ENCODE data around the gene FAM9C. TPM values are rescaled to one million over a fixed set of nuclear protein-coding genes. Genes with fewer than 3 reads are reported as not detected.

FAM9C gene
- total and polyA plus RNA-seq, 2 donors (not counting 1 experiment from before 2014, with no cell fraction given): under 0.01 to 0.01 TPM

- H3K9me3 ChIP-seq (ENCODE audit: control insufficient read depth, insufficient read depth, low read depth, low read length): no peaks in the 10 kb centered on the region
- no peaks in the 10 kb centered on the region for H4K20me1 ChIP-seq (ENCODE audit: control insufficient read depth, extremely low read depth, insufficient read depth, low read length)
- H3K9ac ChIP-seq (ENCODE audit: insufficient read depth, low read length): no peak overlapping the region
- no peaks in the 10 kb centered on the region for H3K27me3 ChIP-seq (ENCODE audit: control insufficient read depth, insufficient read depth, low read length)
- H3K79me2 ChIP-seq (ENCODE audit: control insufficient read depth, insufficient read depth, low read length): no peaks in the 10 kb centered on the region
- no peak overlapping the region for H3K4me2 ChIP-seq (ENCODE audit: extremely low read depth, insufficient read depth, low read length)
- TF ChIP-seq CTCF (conservative IDR thresholded peaks at IDR 0.05 in 1 of 2, IDR thresholded peaks at IDR 0.05 in 1 of 2; ENCODE audit: low read depth in 1 of 2, low read length in 2 of 2): no peak
- no peak for TF ChIP-seq EZH2 (IDR thresholded peaks at IDR 0.05; ENCODE audit: low read length, missing control alignments)
- no peak for DNase-seq (ENCODE audit: low read depth in 2 of 2)
- H3K4me1 ChIP-seq (ENCODE audit: control insufficient read depth, extremely low read depth, insufficient read depth, low read length): peaks cover 4% of the 10 kb centered on the region
- no peak overlapping the region for H2AFZ ChIP-seq (ENCODE audit: low read length)
- H3K36me3 ChIP-seq (ENCODE audit: control insufficient read depth, insufficient read depth, low read length): no peaks in the 10 kb centered on the region
- H3K27ac ChIP-seq (ENCODE audit: insufficient read depth, low read length): no peak overlapping the region
- no peak overlapping the region for H3K4me3 ChIP-seq (replicated peaks in 1 of 4; ENCODE audit: control extremely low read depth in 1 of 4, insufficient read depth in 1 of 4, low read depth in 3 of 4, low read length in 4 of 4)
These were observed 57.1 kb downstream of the FAM9C start for GRCh38 chrX:12987340-12987739.

- Histone ChIP-seq H3K27ac (ENCODE audit: insufficient read depth, low read length) (no peak overlapping the region), H3K79me2 (ENCODE audit: control insufficient read depth, insufficient read depth, low read length) (no peaks in the 10 kb centered on the region), H2AFZ (ENCODE audit: low read length) (no peak overlapping the region), H3K4me2 (ENCODE audit: extremely low read depth, insufficient read depth, low read length) (no peak overlapping the region), H3K27me3 (ENCODE audit: control insufficient read depth, insufficient read depth, low read length) (no peaks in the 10 kb centered on the region), H3K9me3 (ENCODE audit: control insufficient read depth, insufficient read depth, low read depth, low read length) (no peaks in the 10 kb centered on the region), H3K36me3 (ENCODE audit: control insufficient read depth, insufficient read depth, low read length) (no peaks in the 10 kb centered on the region), H3K4me1 (ENCODE audit: control insufficient read depth, extremely low read depth, insufficient read depth, low read length) (peaks cover 4% of the 10 kb centered on the region), H3K9ac (ENCODE audit: insufficient read depth, low read length) (no peak overlapping the region), H4K20me1 (ENCODE audit: control insufficient read depth, extremely low read depth, insufficient read depth, low read length) (no peaks in the 10 kb centered on the region), H3K4me3 (replicated peaks in 1 of 4; ENCODE audit: control extremely low read depth in 1 of 4, insufficient read depth in 1 of 4, low read depth in 3 of 4, low read length in 4 of 4) (no peak overlapping the region)
- DNase-seq (ENCODE audit: low read depth in 2 of 2): peak in 1 of 2 donors; percentile 56
- TF ChIP-seq EZH2 (IDR thresholded peaks at IDR 0.05; ENCODE audit: low read length, missing control alignments) (no peak), CTCF (conservative IDR thresholded peaks at IDR 0.05 in 1 of 2, IDR thresholded peaks at IDR 0.05 in 1 of 2; ENCODE audit: low read depth in 1 of 2, low read length in 2 of 2) (no peak)
These were observed 57.5 kb downstream of the FAM9C start for GRCh38 chrX:12986886-12987285.

GRCh38 chrX:12986164-12986779 lies 58.1 kb downstream of the FAM9C start:
- no peak overlapping the region for H3K4me2 ChIP-seq (ENCODE audit: extremely low read depth, insufficient read depth, low read length)
- H3K4me3 ChIP-seq (replicated peaks in 1 of 4; ENCODE audit: control extremely low read depth in 1 of 4, insufficient read depth in 1 of 4, low read depth in 3 of 4, low read length in 4 of 4): no peak overlapping the region
- H3K27ac ChIP-seq (ENCODE audit: insufficient read depth, low read length): no peak overlapping the region
- no peaks in the 10 kb centered on the region for H4K20me1 ChIP-seq (ENCODE audit: control insufficient read depth, extremely low read depth, insufficient read depth, low read length)
- DNase-seq (ENCODE audit: low read depth in 2 of 2): no peak
- H3K9me3 ChIP-seq (ENCODE audit: control insufficient read depth, insufficient read depth, low read depth, low read length): no peaks in the 10 kb centered on the region
- H3K4me1 ChIP-seq (ENCODE audit: control insufficient read depth, extremely low read depth, insufficient read depth, low read length): peaks cover 4% of the 10 kb centered on the region
- no peak overlapping the region for H3K9ac ChIP-seq (ENCODE audit: insufficient read depth, low read length)
- TF ChIP-seq EZH2 (IDR thresholded peaks at IDR 0.05; ENCODE audit: low read length, missing control alignments) (no peak), CTCF (conservative IDR thresholded peaks at IDR 0.05 in 1 of 2, IDR thresholded peaks at IDR 0.05 in 1 of 2; ENCODE audit: low read depth in 1 of 2, low read length in 2 of 2) (no peak)
- H2AFZ ChIP-seq (ENCODE audit: low read length): no peak overlapping the region
- H3K36me3 ChIP-seq (ENCODE audit: control insufficient read depth, insufficient read depth, low read length): no peaks in the 10 kb centered on the region
- no peaks in the 10 kb centered on the region for H3K79me2 ChIP-seq (ENCODE audit: control insufficient read depth, insufficient read depth, low read length)
- H3K27me3 ChIP-seq (ENCODE audit: control insufficient read depth, insufficient read depth, low read length): no peaks in the 10 kb centered on the region

Other genes with a start within 250 kb of the FAM9C start
- gene TLR7, start 177.5 kb downstream of the FAM9C start, total RNA-seq: not detected in 2 replicates
- gene TLR7, start 177.5 kb downstream of the FAM9C start, polyA plus RNA-seq: not detected in 2 replicates
- not detected in 2 replicates for gene TLR8, start 138.0 kb downstream of the FAM9C start, total RNA-seq
- gene TLR8, start 138.0 kb downstream of the FAM9C start, polyA plus RNA-seq: not detected in 2 replicates
- gene TMSB4X, start 69.5 kb downstream of the FAM9C start, total RNA-seq: 14,195 and 17,013 TPM in 2 replicates
- gene TMSB4X, start 69.5 kb downstream of the FAM9C start, polyA plus RNA-seq: 10,803 and 14,631 TPM in 2 replicates

All from fibroblast of lung (primary cell).